ENCODE results near the gene EFCAB11.
"Not testable (repeated sequence)": the region's sequence is repeated elsewhere in the genome, so short reads cannot be mapped to it uniquely, and the experiment has no call there.

The EFCAB11 gene

DNA sequence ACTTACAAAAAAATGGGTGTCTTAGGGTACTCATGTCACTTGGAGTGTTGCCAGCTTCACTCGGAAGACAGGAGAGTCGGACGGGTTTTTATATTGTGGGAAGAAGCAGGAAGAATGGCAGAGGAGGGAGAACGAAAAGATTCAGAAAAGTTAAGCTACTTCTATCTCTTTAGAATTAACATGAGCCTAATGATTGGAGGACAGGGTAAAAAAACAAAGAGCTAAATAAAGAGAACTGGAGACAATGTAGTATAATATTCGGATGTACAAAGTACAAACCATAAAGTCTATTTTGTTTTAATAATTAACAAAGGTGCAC, 43.9 kb downstream of the EFCAB11 start:
- peak overlapping the region; percentile 69; the same call in 1 of the 2 replicates for H3K27ac ChIP-seq (ENCODE audit: low read depth, low read length)
- peaks cover 29% of the 10 kb centered on the region for H3K4me1 ChIP-seq (ENCODE audit: insufficient read depth, low read length)
- H3K9ac ChIP-seq (ENCODE audit: low read depth, low read length), result peak overlapping the region; percentile 4; the same call in 1 of the 2 replicates
- no peaks in the 10 kb centered on the region for H3K9me3 ChIP-seq (ENCODE audit: insufficient read depth, low read depth, low read length)
- H3K36me3 ChIP-seq (ENCODE audit: insufficient read depth, low read length), result no peaks in the 10 kb centered on the region
- no peaks in the 10 kb centered on the region for H3K27me3 ChIP-seq (ENCODE audit: insufficient read depth, low read length)
- H3K4me3 ChIP-seq (ENCODE audit: low read length), result no peak overlapping the region
- WGBS, result 82% methylated on average over 4 of the region's 5 CpGs

DNA sequence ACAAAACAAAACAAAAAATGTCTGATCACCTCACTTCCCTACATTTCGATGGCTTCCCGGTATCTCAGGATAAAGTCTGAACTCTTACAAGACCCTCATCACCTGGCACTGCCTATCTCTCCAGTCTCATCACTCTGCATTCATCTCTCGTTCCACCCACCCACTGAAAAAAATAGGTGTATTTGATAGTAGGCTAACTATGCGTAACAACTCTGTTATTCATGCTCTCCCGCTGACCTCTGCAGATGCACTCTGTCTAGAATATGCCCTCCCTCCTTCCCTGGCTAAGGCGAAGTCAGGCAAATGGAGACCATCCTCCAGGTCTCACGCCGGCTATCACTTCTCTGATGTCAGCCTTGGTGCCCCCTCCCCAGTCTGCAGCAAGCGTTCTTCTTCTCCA, 44.9 kb downstream of the EFCAB11 start:
- H3K27me3 ChIP-seq (ENCODE audit: insufficient read depth, low read length), result no peaks in the 10 kb centered on the region
- no peak overlapping the region for H3K9ac ChIP-seq (ENCODE audit: low read depth, low read length)
- H3K9me3 ChIP-seq (ENCODE audit: insufficient read depth, low read depth, low read length), result no peaks in the 10 kb centered on the region
- peaks cover 29% of the 10 kb centered on the region for H3K4me1 ChIP-seq (ENCODE audit: insufficient read depth, low read length)
- no peak overlapping the region for H3K27ac ChIP-seq (ENCODE audit: low read depth, low read length)
- 92% methylated on average over 8 of the region's 9 CpGs for WGBS
- H3K4me3 ChIP-seq (ENCODE audit: low read length), result no peak overlapping the region
- no peaks in the 10 kb centered on the region for H3K36me3 ChIP-seq (ENCODE audit: insufficient read depth, low read length)

DNA sequence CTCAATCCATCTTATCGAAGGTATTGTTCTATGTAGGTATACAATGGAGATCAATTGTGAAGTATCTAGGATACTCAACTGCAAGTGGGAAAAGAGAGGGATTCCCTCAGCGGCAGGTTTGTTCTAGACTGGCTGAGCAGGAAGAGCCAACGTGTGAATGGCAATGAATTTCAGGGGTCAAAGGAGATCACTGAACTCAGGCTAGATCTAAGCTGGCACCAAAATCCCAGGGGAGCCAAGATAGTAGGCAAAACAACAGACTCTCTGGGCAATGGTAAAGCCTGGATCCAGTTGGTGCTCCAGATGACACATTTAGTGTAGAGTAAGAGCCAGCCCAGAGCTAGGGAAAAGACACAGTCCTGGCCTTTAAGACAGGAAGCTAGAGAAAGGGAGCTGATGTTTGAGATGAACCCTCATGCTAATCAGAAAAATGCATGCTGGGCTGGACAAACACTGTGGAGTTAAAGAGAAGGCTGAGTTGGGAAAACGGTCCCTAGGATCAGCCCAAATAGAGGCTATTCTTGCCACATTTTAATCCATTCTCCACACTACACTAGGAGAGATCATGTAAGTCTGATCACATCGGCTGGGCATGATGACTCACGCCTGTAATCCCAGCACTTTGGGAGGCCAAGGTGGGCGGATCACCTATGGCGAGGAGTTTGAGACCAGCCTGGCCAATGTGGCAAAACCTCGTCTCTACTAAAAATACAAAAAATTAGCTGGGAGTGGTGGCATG, 45.6 kb downstream of the EFCAB11 start:
- H3K4me1 ChIP-seq (ENCODE audit: insufficient read depth, low read length), result peaks cover 29% of the 10 kb centered on the region
- 91% methylated on average over 9 of the region's 9 CpGs for WGBS
- H3K9ac ChIP-seq (ENCODE audit: low read depth, low read length), result no peak overlapping the region
- H3K27me3 ChIP-seq (ENCODE audit: insufficient read depth, low read length), result no peaks in the 10 kb centered on the region
- no peaks in the 10 kb centered on the region for H3K36me3 ChIP-seq (ENCODE audit: insufficient read depth, low read length)
- H3K9me3 ChIP-seq (ENCODE audit: insufficient read depth, low read depth, low read length), result no peaks in the 10 kb centered on the region
- no peak overlapping the region for H3K4me3 ChIP-seq (ENCODE audit: low read length)
- H3K27ac ChIP-seq (ENCODE audit: low read depth, low read length), result no peak overlapping the region

DNA sequence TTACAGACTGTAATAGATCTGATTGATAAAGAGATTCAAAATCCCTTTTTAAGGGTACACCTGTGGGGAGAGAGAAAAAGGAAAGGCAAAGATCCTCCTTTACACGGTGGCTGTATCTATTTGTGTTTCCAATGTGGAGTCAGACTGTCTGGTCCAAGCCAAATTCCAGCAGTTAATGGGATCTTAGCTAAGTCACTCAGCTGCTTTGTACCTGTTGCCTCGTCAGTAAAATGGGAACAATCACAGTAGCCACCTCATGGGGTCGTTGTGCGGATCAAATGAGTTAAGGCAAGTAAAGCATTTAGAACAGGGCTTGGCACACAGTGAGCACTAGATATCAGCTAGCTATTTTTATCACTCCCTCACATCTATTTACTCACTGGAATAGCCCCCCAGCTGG, 46.9 kb downstream of the EFCAB11 start:
- H3K27ac ChIP-seq (ENCODE audit: low read depth, low read length), result no peak overlapping the region
- no peak overlapping the region for H3K4me3 ChIP-seq (ENCODE audit: low read length)
- H3K9me3 ChIP-seq (ENCODE audit: insufficient read depth, low read depth, low read length), result no peaks in the 10 kb centered on the region
- H3K36me3 ChIP-seq (ENCODE audit: insufficient read depth, low read length), result no peaks in the 10 kb centered on the region
- peaks cover 27% of the 10 kb centered on the region for H3K4me1 ChIP-seq (ENCODE audit: insufficient read depth, low read length)
- H3K27me3 ChIP-seq (ENCODE audit: insufficient read depth, low read length), result no peaks in the 10 kb centered on the region
- no peak overlapping the region for H3K9ac ChIP-seq (ENCODE audit: low read depth, low read length)
- 72% methylated on average over 4 of the region's 4 CpGs for WGBS

DNA sequence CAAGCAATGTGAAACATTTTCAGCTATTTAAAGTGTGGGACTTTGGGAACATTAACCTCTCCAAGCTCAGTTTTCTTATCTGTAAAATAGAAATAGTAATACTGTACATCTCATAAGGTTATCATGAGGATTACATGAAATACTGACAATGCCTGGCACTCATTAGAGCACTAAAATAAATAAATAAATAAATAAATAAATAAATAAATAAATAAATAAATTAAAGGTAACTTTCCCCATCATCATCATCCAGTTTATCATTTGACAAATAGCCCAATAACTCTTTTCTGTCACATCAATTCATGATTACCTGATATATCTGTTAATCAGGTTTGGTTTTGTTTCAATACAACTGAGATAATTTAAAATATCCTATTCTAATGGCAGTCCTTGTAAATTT, 48.5 kb downstream of the EFCAB11 start:
- H3K27me3 ChIP-seq (ENCODE audit: insufficient read depth, low read length), result no peaks in the 10 kb centered on the region
- no peak overlapping the region for H3K27ac ChIP-seq (ENCODE audit: low read depth, low read length)
- H3K9ac ChIP-seq (ENCODE audit: low read depth, low read length), result no peak overlapping the region
- peaks cover 11% of the 10 kb centered on the region for H3K4me1 ChIP-seq (ENCODE audit: insufficient read depth, low read length)
- H3K4me3 ChIP-seq (ENCODE audit: low read length), result no peak overlapping the region
- H3K36me3 ChIP-seq (ENCODE audit: insufficient read depth, low read length), result no peaks in the 10 kb centered on the region
- no peaks in the 10 kb centered on the region for H3K9me3 ChIP-seq (ENCODE audit: insufficient read depth, low read depth, low read length)

DNA sequence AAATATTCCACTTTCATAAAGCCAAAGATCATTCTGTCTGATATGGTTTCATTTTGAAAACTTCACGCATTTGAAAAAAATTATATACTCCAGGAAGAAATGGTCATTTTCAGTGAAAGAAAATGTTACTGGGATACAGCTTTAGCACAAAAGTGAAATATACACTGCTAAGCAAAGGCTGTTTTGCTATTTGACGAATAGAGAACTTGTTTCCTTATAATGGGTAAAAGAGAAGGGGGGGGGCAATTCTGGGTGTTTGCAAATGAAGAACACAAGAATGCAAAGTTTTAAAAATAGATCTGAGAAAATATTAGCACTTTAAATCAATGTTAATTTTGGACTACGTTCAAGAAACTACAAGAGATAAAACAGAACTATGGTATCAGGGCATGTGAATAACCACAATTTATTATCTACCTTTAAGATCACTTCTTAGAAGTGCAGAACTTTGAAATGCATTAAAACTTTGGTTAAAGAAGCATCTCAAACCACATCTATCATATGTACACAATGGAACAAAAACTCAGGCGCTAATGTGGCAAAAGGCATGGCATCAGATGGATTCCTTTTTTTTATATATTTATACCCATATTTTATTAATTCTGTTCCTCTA, 51.1 kb downstream of the EFCAB11 start:
- H3K9ac ChIP-seq (ENCODE audit: low read depth, low read length), result no peak overlapping the region
- no peaks in the 10 kb centered on the region for H3K36me3 ChIP-seq (ENCODE audit: insufficient read depth, low read length)
- peaks cover 4% of the 10 kb centered on the region; the same call in 1 of the 2 replicates for H3K4me1 ChIP-seq (ENCODE audit: insufficient read depth, low read length)
- 89% methylated on average over 3 of the region's 4 CpGs for WGBS
- no peaks in the 10 kb centered on the region for H3K27me3 ChIP-seq (ENCODE audit: insufficient read depth, low read length)
- no peak overlapping the region for H3K4me3 ChIP-seq (ENCODE audit: low read length)
- no peak overlapping the region for H3K27ac ChIP-seq (ENCODE audit: low read depth, low read length)
- H3K9me3 ChIP-seq (ENCODE audit: insufficient read depth, low read depth, low read length), result no peaks in the 10 kb centered on the region

DNA sequence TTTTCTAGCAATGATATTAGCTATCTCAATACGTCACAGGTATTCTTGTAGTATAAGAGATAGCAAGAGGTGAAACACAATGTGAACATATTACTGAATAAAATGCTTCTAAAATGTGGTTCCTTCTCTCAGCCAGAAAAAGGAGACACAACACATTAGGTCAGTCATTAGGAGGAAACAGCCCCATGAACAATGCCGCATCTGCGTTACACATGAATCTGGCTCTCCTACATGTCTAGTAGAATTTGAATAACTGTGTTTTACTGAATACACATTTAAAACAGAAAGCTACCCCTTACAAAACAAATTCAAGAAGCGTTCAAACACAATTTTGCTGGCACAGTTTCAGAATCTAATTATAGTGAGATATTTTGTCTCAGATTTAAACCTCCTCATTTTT, 51.6 kb downstream of the EFCAB11 start:
- H3K27me3 ChIP-seq (ENCODE audit: insufficient read depth, low read length), result no peaks in the 10 kb centered on the region
- H3K4me3 ChIP-seq (ENCODE audit: low read length), result no peak overlapping the region
- 100% methylated on average over 1 of the region's 4 CpGs for WGBS
- H3K4me1 ChIP-seq (ENCODE audit: insufficient read depth, low read length), result peaks cover 4% of the 10 kb centered on the region; the same call in 1 of the 2 replicates
- no peak overlapping the region for H3K27ac ChIP-seq (ENCODE audit: low read depth, low read length)
- H3K9me3 ChIP-seq (ENCODE audit: insufficient read depth, low read depth, low read length), result no peaks in the 10 kb centered on the region
- no peaks in the 10 kb centered on the region for H3K36me3 ChIP-seq (ENCODE audit: insufficient read depth, low read length)
- no peak overlapping the region for H3K9ac ChIP-seq (ENCODE audit: low read depth, low read length)

DNA sequence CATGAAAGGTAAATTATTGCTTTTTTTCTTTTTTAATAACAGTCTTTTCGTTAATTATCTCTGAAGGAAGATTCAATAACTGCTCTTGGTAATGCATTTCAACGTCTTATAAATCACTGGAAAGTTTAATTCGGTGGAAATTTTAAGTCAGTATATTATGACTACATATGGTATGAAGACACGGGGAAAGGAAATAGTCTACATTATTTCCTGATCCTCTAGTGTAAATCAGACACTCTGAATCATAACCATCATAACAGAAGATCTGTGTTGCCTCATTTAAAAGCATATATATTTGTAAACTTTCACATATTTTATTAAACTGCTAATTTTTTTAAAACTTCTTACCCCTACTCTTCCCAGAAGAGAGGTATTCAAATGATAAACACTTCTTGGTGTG, 53.7 kb downstream of the EFCAB11 start:
- Histone ChIP-seq H3K4me3 (ENCODE audit: low read length) (no peak overlapping the region), H3K36me3 (ENCODE audit: insufficient read depth, low read length) (no peaks in the 10 kb centered on the region), H3K4me1 (ENCODE audit: insufficient read depth, low read length) (peaks cover 4% of the 10 kb centered on the region; the same call in 1 of the 2 replicates), H3K9ac (ENCODE audit: low read depth, low read length) (no peak overlapping the region), H3K27ac (ENCODE audit: low read depth, low read length) (no peak overlapping the region), H3K27me3 (ENCODE audit: insufficient read depth, low read length) (no peaks in the 10 kb centered on the region), H3K9me3 (ENCODE audit: insufficient read depth, low read depth, low read length) (no peaks in the 10 kb centered on the region)
- WGBS, result 98% methylated on average over 3 of the region's 4 CpGs

DNA sequence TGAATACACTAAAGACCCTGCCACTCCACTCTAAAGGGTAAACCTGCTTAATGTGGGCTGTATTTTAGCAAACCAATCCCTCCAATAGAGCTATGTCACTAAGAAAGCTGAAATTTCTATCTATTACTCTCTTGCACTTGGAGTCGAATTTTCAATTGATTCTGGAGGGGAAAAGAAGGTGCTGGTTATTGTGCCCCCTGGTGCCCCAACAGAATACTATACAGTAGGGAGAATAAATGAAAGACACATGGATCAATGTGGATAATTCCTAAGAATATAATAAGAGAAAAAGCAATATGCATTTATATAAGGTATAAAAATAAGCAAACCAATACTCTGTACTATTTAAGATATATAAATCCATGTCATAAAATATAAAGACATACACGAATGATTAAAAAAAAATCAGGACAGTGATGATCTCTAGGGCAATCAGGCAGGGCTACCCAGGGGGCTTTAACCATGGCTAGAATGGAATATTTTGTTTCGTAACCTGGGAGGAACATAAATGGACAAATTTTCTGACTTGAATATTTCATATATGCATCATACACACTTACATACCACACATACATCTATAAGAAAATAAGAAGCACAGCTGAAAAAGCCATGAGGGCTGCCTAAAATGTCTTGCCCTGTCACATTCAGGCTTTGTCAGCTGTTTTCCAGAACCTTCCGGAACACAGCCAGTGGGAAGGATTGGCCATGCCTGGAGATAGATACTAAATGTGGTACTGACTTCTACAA, 54.4 kb downstream of the EFCAB11 start:
- Histone ChIP-seq H3K4me1 (ENCODE audit: insufficient read depth, low read length) (peaks cover 4% of the 10 kb centered on the region; the same call in 1 of the 2 replicates), H3K36me3 (ENCODE audit: insufficient read depth, low read length) (no peaks in the 10 kb centered on the region), H3K4me3 (ENCODE audit: low read length) (no peak overlapping the region), H3K27me3 (ENCODE audit: insufficient read depth, low read length) (no peaks in the 10 kb centered on the region), H3K9ac (ENCODE audit: low read depth, low read length) (no peak overlapping the region), H3K9me3 (ENCODE audit: insufficient read depth, low read depth, low read length) (no peaks in the 10 kb centered on the region), H3K27ac (ENCODE audit: low read depth, low read length) (no peak overlapping the region)
- 96% methylated on average over 3 of the region's 4 CpGs for WGBS

DNA sequence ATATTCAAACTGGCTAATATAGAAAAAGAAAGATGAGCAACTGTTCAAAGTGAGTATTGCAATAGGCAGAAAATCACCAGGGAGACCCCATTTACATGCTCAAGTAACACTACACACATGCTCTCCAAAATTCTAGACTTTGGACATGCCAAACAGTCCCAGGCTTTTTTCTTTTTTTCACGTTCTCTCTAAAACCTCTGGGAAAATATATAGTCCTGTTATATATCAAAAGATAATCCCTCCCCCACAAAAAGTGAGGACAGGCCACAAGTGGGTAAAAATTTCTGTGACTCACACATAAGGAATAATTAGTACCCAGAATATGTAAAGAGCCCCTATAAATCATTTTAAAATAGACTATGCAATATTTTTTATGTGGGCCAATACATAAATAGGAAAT, 55.2 kb downstream of the EFCAB11 start:
- no peaks in the 10 kb centered on the region for H3K9me3 ChIP-seq (ENCODE audit: insufficient read depth, low read depth, low read length)
- H3K4me3 ChIP-seq (ENCODE audit: low read length), result no peak overlapping the region
- H3K27me3 ChIP-seq (ENCODE audit: insufficient read depth, low read length), result no peaks in the 10 kb centered on the region
- no peaks in the 10 kb centered on the region for H3K36me3 ChIP-seq (ENCODE audit: insufficient read depth, low read length)
- peaks cover 4% of the 10 kb centered on the region; the same call in 1 of the 2 replicates for H3K4me1 ChIP-seq (ENCODE audit: insufficient read depth, low read length)
- H3K27ac ChIP-seq (ENCODE audit: low read depth, low read length), result no peak overlapping the region
- WGBS, result no CpG with 5 or more reads among the region's 1 CpG
- no peak overlapping the region for H3K9ac ChIP-seq (ENCODE audit: low read depth, low read length)

DNA sequence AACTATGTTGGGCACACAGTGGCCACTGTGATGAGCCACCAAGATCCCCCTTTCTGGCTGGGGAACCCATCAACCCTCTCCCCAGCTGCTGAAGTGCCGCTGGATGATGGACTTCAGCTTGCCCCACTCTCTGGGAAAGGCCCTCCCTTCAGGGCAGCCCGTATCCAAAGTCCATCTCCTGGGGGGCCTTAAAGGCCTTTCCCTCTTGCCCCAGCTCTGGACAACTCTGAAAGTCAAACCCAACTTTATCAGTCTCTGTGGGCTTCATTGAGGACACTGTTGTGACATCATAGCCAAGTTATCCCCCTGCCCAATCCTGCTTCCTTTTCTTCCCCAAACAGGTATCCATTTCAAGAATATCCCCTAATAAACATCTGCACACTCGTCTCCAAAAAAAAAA, 61.1 kb downstream of the EFCAB11 start:
- H3K9me3 ChIP-seq (ENCODE audit: insufficient read depth, low read depth, low read length), result not testable (repeated sequence)
- WGBS, result 94% methylated on average over 2 of the region's 3 CpGs

More for the DNA sequence above, 61.1 kb downstream of the EFCAB11 start:
- not testable (repeated sequence) for H3K4me3 ChIP-seq (ENCODE audit: low read length); H3K9ac ChIP-seq (ENCODE audit: low read depth, low read length); H3K27ac ChIP-seq (ENCODE audit: low read depth, low read length); H3K27me3 ChIP-seq (ENCODE audit: insufficient read depth, low read length); H3K36me3 ChIP-seq (ENCODE audit: insufficient read depth, low read length); H3K4me1 ChIP-seq (ENCODE audit: insufficient read depth, low read length)
